Erythroblast (primary cell): ENCODE data around the gene PDGFA.

Experiments used
- GATA1 ChIP-seq: IDR thresholded peaks from 2 replicates; pipeline ENCODE4 v1.6.1; 2011; ENCODE audit warnings: low read depth, mild to moderate bottlenecking, control low read depth, low read length, moderate library complexity
- POLR2A ChIP-seq: IDR thresholded peaks from 2 replicates; pipeline ENCODE4 v1.6.1; 2011; ENCODE audit warnings: mild to moderate bottlenecking, low read length

DNA sequence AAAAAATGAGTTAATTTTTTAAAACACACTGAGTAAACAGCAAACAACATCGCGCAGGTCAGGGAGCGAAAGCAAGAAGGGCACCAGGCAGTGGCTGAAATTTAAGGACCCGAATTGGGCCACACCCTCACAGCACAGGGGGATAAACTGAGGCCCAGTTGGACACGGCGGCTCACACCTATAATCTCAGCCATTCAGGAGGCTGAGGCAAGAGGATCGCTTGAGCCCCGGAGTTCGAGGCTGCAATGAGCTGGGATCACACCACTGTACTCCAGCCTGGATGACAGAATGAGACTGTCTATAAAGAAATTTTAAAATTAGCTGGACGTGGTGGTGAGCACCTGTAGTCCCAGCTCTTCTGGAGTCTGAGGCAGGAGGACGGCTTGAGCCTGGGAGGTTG is 69.6 kb downstream of the PDGFA start:
- no peak for TF ChIP-seq POLR2A
- no peak for TF ChIP-seq GATA1
